A673 (cell line): ENCODE data around the gene BRINP2. TPM values are rescaled to one million over a fixed set of nuclear protein-coding genes. Genes with fewer than 3 reads are reported as not detected.

Source experiments
- BruUV-seq: library from RNA; stranded (reverse); fragments of 400-500 nt; replicated peaks from 2 replicates; lab custom pipeline; 2021; lab: Mats Ljungman, UMichigan
- CTCF ChIA-PET: fragments of 300-600 bp; sonication (Branson Sonifier 250); formaldehyde crosslinking; loops from one replicate; lab custom pipeline; 2022; ENCODE audit warnings: antibody characterized with exemption; lab: Charles Lee
- POLR2A ChIA-PET: fragments of 300-600 bp; sonication (Branson Sonifier 250); formaldehyde crosslinking; loops from one replicate; lab custom pipeline; 2022; ENCODE audit warnings: antibody characterized with exemption; ENCODE audit not compliant: low non-redundant PET; lab: Charles Lee
- DNase-seq: peaks from one replicate; pipeline ENCODE4 v3.0.0-alpha.2; 2015; ENCODE audit warnings: low spot score
- H3K27ac ChIP-seq: fragments of 200-600 bp; sonication (generic); 2 replicates; pipeline ENCODE4 v1.5.1; 2016; ENCODE audit warnings: mixed run types, low read depth, mild to moderate bottlenecking, mixed read lengths, antibody characterized with exemption, low read length; ENCODE audit not compliant: poor library complexity, severe bottlenecking
- H3K27me3 ChIP-seq: fragments of 200-600 bp; sonication (generic); replicated peaks from 2 replicates; pipeline ENCODE4 v1.6.1; 2017; ENCODE audit warnings: mixed run types, low read depth, mild to moderate bottlenecking, mixed read lengths, antibody characterized with exemption, low read length; ENCODE audit not compliant: insufficient read depth, poor library complexity
- H3K36me3 ChIP-seq: fragments of 200-600 bp; sonication (generic); 2 replicates; pipeline ENCODE4 v1.6.1; 2016; ENCODE audit warnings: mixed run types, mild to moderate bottlenecking, mixed read lengths, antibody characterized with exemption, low read length; ENCODE audit not compliant: insufficient read depth, poor library complexity, severe bottlenecking
- H3K4me1 ChIP-seq: fragments of 200-600 bp; sonication (generic); 2 replicates; pipeline ENCODE4 v1.6.1; 2017; ENCODE audit warnings: mixed run types, mild to moderate bottlenecking, mixed read lengths, antibody characterized with exemption, low read length; ENCODE audit not compliant: insufficient read depth, poor library complexity, severe bottlenecking
- H3K4me3 ChIP-seq: fragments of 200-600 bp; sonication (generic); 2 replicates; pipeline ENCODE4 v1.5.1; 2016; ENCODE audit warnings: low read depth, mixed run types, mild to moderate bottlenecking, mixed read lengths, low read length; ENCODE audit not compliant: poor library complexity, severe bottlenecking
- H3K9me3 ChIP-seq: fragments of 200-600 bp; sonication (generic); 2 replicates; pipeline ENCODE4 v1.6.1; 2016; ENCODE audit warnings: mixed run types, low read depth, mild to moderate bottlenecking, mixed read lengths, antibody characterized with exemption, low read length; ENCODE audit not compliant: poor library complexity, severe bottlenecking
- CTCF ChIP-seq: fragments of 300-800, 200-600 bp; sonication (generic); conservative IDR thresholded peaks from 2 replicates; pipeline ENCODE4 v1.5.1; 2017; ENCODE audit warnings: low read depth, mild to moderate bottlenecking, antibody characterized with exemption, low read length, moderate library complexity, mixed read lengths
- EZH2 ChIP-seq: fragments of 200-600 bp; sonication (generic); IDR thresholded peaks from 2 replicates; pipeline ENCODE4 v1.6.1; 2017; ENCODE audit warnings: borderline replicate concordance, low read depth, mild to moderate bottlenecking, mixed read lengths, antibody characterized with exemption, low read length; ENCODE audit not compliant: poor library complexity, severe bottlenecking
- intact Hi-C: fragments of 100-400 bp; cut with micrococcal nuclease; formaldehyde crosslinking; loops from one replicate; pipeline ENCODE4 v1.10.0; 2022; ENCODE audit not compliant: unreplicated experiment
- total RNA-seq: library from RNA; stranded (reverse); gene quantifications from 2 replicates; pipeline ENCODE4 v1.2.3, GENCODE V29; 2021

The BRINP2 gene
- total RNA-seq, 1 experiment from 2014 or later, result 0.67 TPM

DNA sequence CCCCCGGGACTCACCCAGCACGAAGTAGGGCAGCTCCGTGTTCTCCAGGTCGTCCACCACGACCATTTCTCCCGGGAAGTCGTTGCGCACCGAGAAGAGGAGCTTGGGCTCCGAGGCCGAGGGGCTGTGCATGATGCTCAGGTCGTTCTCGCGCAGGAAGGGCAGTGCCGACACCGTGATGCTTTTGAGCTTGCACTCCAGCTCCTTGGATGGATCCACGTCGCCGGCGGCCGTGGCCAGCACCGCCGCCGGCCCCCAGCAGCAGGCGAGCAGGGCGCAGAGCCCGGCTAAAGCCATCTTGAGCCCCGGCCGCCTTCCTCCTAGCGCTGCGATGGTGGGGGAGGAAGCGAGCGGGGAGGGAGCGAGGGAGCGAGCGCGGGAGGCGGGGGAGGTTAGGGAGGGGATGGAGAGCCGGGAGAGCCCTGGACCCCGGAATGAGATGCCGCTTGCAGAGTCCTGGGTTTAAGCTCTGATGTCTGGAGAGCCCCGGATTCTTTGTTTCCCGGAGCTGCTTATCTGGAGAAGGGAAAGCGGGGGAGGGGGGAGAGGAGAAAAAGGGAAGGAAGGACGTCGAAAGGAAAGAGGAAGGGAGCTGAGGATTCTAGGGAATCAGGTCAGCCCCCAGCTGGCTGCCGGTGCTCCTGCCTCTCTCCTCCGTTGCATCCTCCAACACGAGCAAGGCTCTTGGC lies 6.2 kb upstream of the BRINP2 start, which contains the start of gene ASTN1:
Gene ASTN1, minus strand, starts transcription at position 333 of the 689 bp plus-strand sequence. Its CDS starts 36 bp downstream, at position 297.
- peak within 1 kb of the TSS; percentile 42 for H3K4me3 ChIP-seq
- no peak within 1 kb of the TSS for H3K27ac ChIP-seq
- H3K27me3 ChIP-seq, result peaks cover 78% of the 10 kb centered on the region
- CTCF ChIA-PET, result interaction anchor here (0.7 to 1.2 kb wide), 2 partner anchors 266 to 267 kb away, joined by 3 to 4 read pairs; no protein-coding TSS in a partner anchor
- no peaks in the 10 kb centered on the region for H3K9me3 ChIP-seq
- no TSS peak for BruUV-seq
- intact Hi-C loops, result no loop called here
- no peak for DNase-seq
- H3K4me1 ChIP-seq, result no peaks in the 10 kb centered on the region
- POLR2A ChIA-PET, result no interaction called here
- TF ChIP-seq CTCF (no peak), EZH2 (no peak)
- H3K36me3 ChIP-seq, result no peaks in the 10 kb centered on the region

DNA sequence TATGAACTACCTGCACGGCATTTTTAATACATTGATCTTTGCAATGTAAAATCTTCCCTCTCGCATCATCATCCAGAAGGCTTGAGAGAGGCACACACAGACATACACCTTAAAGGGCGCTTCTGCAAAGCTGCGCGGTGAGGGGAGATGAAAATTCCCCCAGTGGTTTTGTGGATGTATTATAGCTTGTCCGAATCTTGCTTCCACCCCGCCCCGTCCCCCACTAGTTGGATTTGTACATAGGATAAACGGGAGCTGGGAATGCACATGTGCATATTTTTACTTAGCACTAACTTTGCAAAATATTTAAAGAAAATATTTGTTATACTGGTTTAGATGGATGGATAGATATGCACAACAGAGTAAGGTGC lies 5.7 kb upstream of the BRINP2 start:
- H3K4me3 ChIP-seq, result no peak overlapping the region
- H3K4me1 ChIP-seq, result no peaks in the 10 kb centered on the region
- no peaks in the 10 kb centered on the region for H3K36me3 ChIP-seq
- intact Hi-C loops, result no loop called here
- H3K27ac ChIP-seq, result no peak overlapping the region
- TF ChIP-seq EZH2 (peak; percentile 29), CTCF (no peak)
- no peak for DNase-seq
- ChIA-PET CTCF (interaction anchor here (1.2 kb wide), 1 partner anchor 267 kb away, joined by 4 read pairs; no protein-coding TSS in a partner anchor), POLR2A (no interaction called here)
- no TSS peak for BruUV-seq
- H3K27me3 ChIP-seq, result peaks cover 83% of the 10 kb centered on the region
- H3K9me3 ChIP-seq, result no peaks in the 10 kb centered on the region

GRCh38 chr1:177171536-177172123 lies 872 bp downstream of the BRINP2 start:
- Histone ChIP-seq H3K27me3 (peaks cover 57% of the 10 kb centered on the region), H3K36me3 (no peaks in the 10 kb centered on the region), H3K9me3 (no peaks in the 10 kb centered on the region), H3K4me1 (peaks cover 4% of the 10 kb centered on the region), H3K4me3 (peak overlapping the region; percentile 44), H3K27ac (no peak overlapping the region)
- no TSS peak for BruUV-seq
- no peak for DNase-seq
- intact Hi-C loops, result no loop called here
- POLR2A ChIA-PET, result interaction anchor here (0.7 to 1.0 kb wide), 2 partner anchors 267 to 558 kb away, joined by 3 to 4 read pairs; no protein-coding TSS in a partner anchor
- TF ChIP-seq EZH2, result no peak
- no peak for TF ChIP-seq CTCF
- CTCF ChIA-PET, result interaction anchor here (0.9 kb wide), 1 partner anchor 10 kb away, joined by 3 read pairs; no protein-coding TSS in a partner anchor
